CD4-positive, alpha-beta memory T cell (primary cell): ENCODE measurements around the gene ERMN. TPM values are rescaled to one million over a fixed set of nuclear protein-coding genes. Genes with fewer than 3 reads are reported as not detected.

Experiments
- CTCF ChIA-PET: fragments of 350-600 bp; sonication (Branson Sonifier 250); formaldehyde crosslinking; loops from one replicate; lab custom pipeline; 2021; ENCODE audit warnings: inconsistent platforms; ENCODE audit not compliant: partially characterized antibody; lab: Charles Lee
- POLR2A ChIA-PET: fragments of 350-600 bp; sonication (Branson Sonifier 250); formaldehyde crosslinking; loops from one replicate; lab custom pipeline; 2021; ENCODE audit not compliant: partially characterized antibody; lab: Charles Lee
- DNase-seq, 5 donors: peaks; one replicate each; pipeline versions ENCODE4 v3.0.0 to v3.0.0-alpha.2; 2020 to 2022; ENCODE audit warnings: mixed read lengths in 1 of 5
- H3K27ac ChIP-seq: one replicate; pipeline ENCODE4 v1.7.0; 2013; ENCODE audit warnings: low read depth, low read length
- H3K27me3 ChIP-seq: 2 replicates; pipeline ENCODE4 v1.7.0; 2013; ENCODE audit warnings: mild to moderate bottlenecking, low read length, moderate library complexity; ENCODE audit not compliant: insufficient read depth
- H3K36me3 ChIP-seq: 2 replicates; pipeline ENCODE4 v1.7.0; 2013; ENCODE audit warnings: mild to moderate bottlenecking, low read length, moderate library complexity; ENCODE audit not compliant: insufficient read depth
- H3K4me1 ChIP-seq: 2 replicates; pipeline ENCODE4 v1.7.0; 2013; ENCODE audit warnings: mild to moderate bottlenecking, low read length, moderate library complexity; ENCODE audit not compliant: insufficient read depth
- H3K4me3 ChIP-seq, 2 donors: one replicate each; pipeline ENCODE4 v1.7.0; 2013; ENCODE audit warnings: low read length in 2 of 2, mild to moderate bottlenecking in 1 of 2
- H3K9me3 ChIP-seq, 2 donors: one replicate each; pipeline ENCODE4 v1.7.0; 2013; ENCODE audit warnings: low read length in 2 of 2, control low read depth in 1 of 2; ENCODE audit not compliant: control insufficient read depth in 1 of 2
- H3K27ac Mint-ChIP-seq, 7 donors: one replicate each; pipeline ENCODE4 v1.8.0; 2020 to 2021; ENCODE audit warnings: mixed read lengths in 7 of 7, mild to moderate bottlenecking in 6 of 7, inconsistent platforms in 3 of 7, moderate library complexity in 3 of 7
- H3K27me3 Mint-ChIP-seq, 2 donors: one replicate each; pipeline ENCODE4 v1.8.0; 2020 to 2021; ENCODE audit warnings: mixed read lengths in 2 of 2
- H3K36me3 Mint-ChIP-seq, 2 donors: one replicate each; pipeline ENCODE4 v1.8.0; 2020 to 2021; ENCODE audit warnings: mixed read lengths in 2 of 2, inconsistent platforms in 1 of 2, mild to moderate bottlenecking in 1 of 2
- H3K4me1 Mint-ChIP-seq, 4 donors: one replicate each; pipeline ENCODE4 v1.8.0; 2020 to 2021; ENCODE audit warnings: mixed read lengths in 4 of 4, mild to moderate bottlenecking in 1 of 4
- H3K4me3 Mint-ChIP-seq, 8 donors: one replicate each; pipeline ENCODE4 v1.8.0; 2020 to 2021; ENCODE audit warnings: mixed read lengths in 8 of 8, mild to moderate bottlenecking in 7 of 8, moderate library complexity in 6 of 8, inconsistent platforms in 3 of 8
- H3K9me3 Mint-ChIP-seq, 8 donors: one replicate each; pipeline ENCODE4 v1.8.0; 2020 to 2021; ENCODE audit warnings: mixed read lengths in 8 of 8, mild to moderate bottlenecking in 5 of 8, inconsistent platforms in 3 of 8, moderate library complexity in 1 of 8
- intact Hi-C: fragments of 100-400 bp; cut with micrococcal nuclease; formaldehyde crosslinking; loops from one replicate; pipeline ENCODE4 v1.15.1; 2023
- polyA plus RNA-seq, 2 donors: library from polyadenylated mRNA; unstranded; fragments of 300-500 nt; fragmentation: Illumina TruSeq; gene quantifications; one replicate each; pipeline ENCODE4 v1.2.3, GENCODE V29; 2021
- total RNA-seq, 2 experiments: library from RNA; stranded (reverse); gene quantifications; one replicate each; pipeline ENCODE4 v1.2.3, GENCODE V29; 2021

ERMN gene
- total and polyA plus RNA-seq, 4 experiments from 2014 or later = 0.13 to 3.5 (median 1.2) TPM

DNA sequence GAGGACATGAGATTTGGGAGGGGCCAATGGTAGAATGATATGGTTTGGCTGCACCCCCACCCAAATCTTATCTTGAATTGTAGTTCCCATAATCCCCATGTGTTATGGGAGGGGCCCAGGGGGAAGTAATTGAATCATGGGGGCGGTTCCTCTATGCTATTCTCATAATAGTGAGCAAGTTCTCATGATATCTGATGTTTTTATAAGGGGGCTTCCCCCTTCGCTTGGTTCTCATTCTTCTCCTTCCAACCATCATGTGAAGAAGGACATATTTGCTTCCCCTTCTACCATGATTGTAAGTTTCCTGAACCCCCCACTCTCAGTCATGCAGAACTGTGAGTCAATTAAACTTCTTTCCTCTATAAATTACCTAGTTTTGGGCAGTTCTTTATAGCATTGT, 37.0 kb upstream of the ERMN start:
- Histone ChIP-seq H3K27ac (no peak overlapping the region), H3K27me3 (no peaks in the 10 kb centered on the region), H3K9me3 (peaks cover 0 to 9% of the 10 kb centered on the region in 2 donors), H3K4me1 (peaks cover 25% of the 10 kb centered on the region), H3K36me3 (no peaks in the 10 kb centered on the region), H3K4me3 (no peak overlapping the region)
- intact Hi-C loops = no loop called here
- H3K27me3 Mint-ChIP-seq = no peaks in the 10 kb centered on the region
- no peak overlapping the region for H3K27ac Mint-ChIP-seq
- H3K9me3 Mint-ChIP-seq = peaks cover 6 to 23% (median 15%) of the 10 kb centered on the region in 8 donors
- no peak for DNase-seq
- no peak overlapping the region for H3K4me3 Mint-ChIP-seq
- POLR2A ChIA-PET = interaction anchor here (1.3 kb wide), 1 partner anchor 27 kb away, joined by 4 read pairs; no protein-coding TSS in a partner anchor
- CTCF ChIA-PET = interaction anchor here (1.0 kb wide), 2 partner anchors 26 to 35 kb away, joined by 5 read pairs; no protein-coding TSS in a partner anchor
- peaks cover 23 to 41% of the 10 kb centered on the region in 2 donors for H3K36me3 Mint-ChIP-seq
- H3K4me1 Mint-ChIP-seq = peaks cover 19 to 30% (median 25%) of the 10 kb centered on the region in 4 donors

DNA sequence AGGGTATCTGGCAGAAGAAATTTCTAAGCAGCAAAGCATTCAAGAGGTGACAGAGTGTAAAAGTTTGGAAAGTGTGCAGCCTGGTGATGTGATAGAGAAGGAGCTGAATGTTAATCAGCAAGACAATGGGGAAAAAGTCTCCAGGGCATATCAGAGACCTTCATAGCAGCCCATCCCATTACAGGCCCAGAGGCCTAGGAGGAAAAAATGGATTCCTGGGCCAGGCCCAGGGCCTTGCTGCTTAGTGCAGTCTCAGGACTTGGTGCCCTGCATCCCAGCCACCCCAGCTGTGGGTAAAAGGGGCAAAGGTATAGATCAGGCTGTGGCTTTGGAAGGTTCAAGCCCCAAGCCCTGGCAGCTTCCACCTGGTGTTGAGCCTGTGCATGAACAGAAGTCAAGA, 35.9 kb upstream of the ERMN start:
- no peaks in the 10 kb centered on the region for H3K27me3 ChIP-seq
- H3K9me3 ChIP-seq = peaks cover 0 to 9% of the 10 kb centered on the region in 2 donors
- H3K27ac ChIP-seq = no peak overlapping the region
- Mint-ChIP-seq H3K4me3 (no peak overlapping the region), H3K36me3 (peaks cover 20 to 38% of the 10 kb centered on the region in 2 donors), H3K27ac (no peak overlapping the region), H3K27me3 (no peaks in the 10 kb centered on the region), H3K9me3 (peaks cover 6 to 23% (median 15%) of the 10 kb centered on the region in 8 donors), H3K4me1 (peaks cover 19 to 32% (median 26%) of the 10 kb centered on the region in 4 donors)
- ChIA-PET POLR2A (interaction anchor here (1.3 kb wide), 1 partner anchor 26 kb away, joined by 4 read pairs; no protein-coding TSS in a partner anchor), CTCF (interaction anchor here (1.0 kb wide), 1 partner anchor 24 kb away, joined by 3 read pairs; no protein-coding TSS in a partner anchor)
- no peak for DNase-seq
- H3K4me3 ChIP-seq = no peak overlapping the region
- H3K36me3 ChIP-seq = no peaks in the 10 kb centered on the region
- intact Hi-C loops = no loop called here
- H3K4me1 ChIP-seq = peaks cover 25% of the 10 kb centered on the region

GRCh38 chr2:157359628-157360027, 34.0 kb upstream of the ERMN start:
- Mint-ChIP-seq H3K9me3 (peaks cover 4 to 23% (median 15%) of the 10 kb centered on the region in 8 donors), H3K27ac (no peak overlapping the region), H3K36me3 (peaks cover 14 to 25% of the 10 kb centered on the region in 2 donors), H3K4me3 (peak overlapping the region in 1 of 8 donors; percentile 13), H3K27me3 (no peaks in the 10 kb centered on the region), H3K4me1 (peaks cover 24 to 32% (median 25%) of the 10 kb centered on the region in 4 donors)
- ChIA-PET CTCF (no interaction called here), POLR2A (no interaction called here)
- DNase-seq = no peak
- no peaks in the 10 kb centered on the region for H3K27me3 ChIP-seq
- no peaks in the 10 kb centered on the region for H3K36me3 ChIP-seq
- H3K9me3 ChIP-seq = peaks cover 0 to 9% of the 10 kb centered on the region in 2 donors
- no peak overlapping the region for H3K4me3 ChIP-seq
- H3K4me1 ChIP-seq = peaks cover 17% of the 10 kb centered on the region
- intact Hi-C loops = no loop called here
- H3K27ac ChIP-seq = no peak overlapping the region

DNA sequence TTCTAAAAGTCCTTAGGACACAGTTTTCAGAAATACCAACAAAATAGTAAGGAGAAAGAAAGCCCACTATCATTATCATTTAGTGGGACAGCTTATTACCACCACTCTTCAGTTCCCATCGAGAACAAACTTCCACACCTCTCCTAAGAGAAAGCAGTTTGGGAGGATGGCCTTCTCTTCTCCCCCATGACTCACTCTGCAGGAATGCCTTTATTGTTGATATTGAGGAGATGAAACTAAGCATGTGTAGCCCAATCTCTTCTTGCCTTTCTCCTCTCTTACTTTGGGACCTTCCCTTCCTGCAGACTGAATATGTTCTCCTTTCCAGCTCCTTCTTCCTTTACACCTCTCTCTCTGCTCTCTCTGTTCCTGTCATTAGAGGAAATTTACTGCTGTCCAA, 30.0 kb upstream of the ERMN start:
- H3K4me3 ChIP-seq = no peak overlapping the region
- Mint-ChIP-seq H3K4me3 (peak overlapping the region in 1 of 8 donors; percentile 16), H3K27me3 (no peaks in the 10 kb centered on the region), H3K27ac (peak overlapping the region in 4 of 7 donors; percentile 2 to 36 (median 14)), H3K9me3 (peaks cover 0 to 3% (median 0%) of the 10 kb centered on the region in 8 donors), H3K36me3 (peaks cover 2 to 19% of the 10 kb centered on the region in 2 donors), H3K4me1 (peaks cover 15 to 38% (median 17%) of the 10 kb centered on the region in 4 donors)
- H3K27me3 ChIP-seq = no peaks in the 10 kb centered on the region
- peaks cover 0 to under 1% of the 10 kb centered on the region in 2 donors for H3K9me3 ChIP-seq
- no peak overlapping the region for H3K27ac ChIP-seq
- ChIA-PET CTCF (interaction anchor here (1.1 to 12.3 kb wide), 4 partner anchors 9 to 241 kb away, joined by 3 to 202 read pairs (median 4); partner anchors contain the start of gene ERMN), POLR2A (no interaction called here)
- DNase-seq = no peak
- H3K4me1 ChIP-seq = no peaks in the 10 kb centered on the region
- intact Hi-C loops = no loop called here
- H3K36me3 ChIP-seq = no peaks in the 10 kb centered on the region

GRCh38 chr2:157349949-157350515, 24.4 kb upstream of the ERMN start:
- H3K27ac Mint-ChIP-seq = peak overlapping the region in 1 of 7 donors; percentile 47
- DNase-seq = no peak
- POLR2A ChIA-PET = interaction anchor here (0.9 to 1.5 kb wide), 4 partner anchors 54 to 96 kb away, joined by 3 to 6 read pairs (median 4); no protein-coding TSS in a partner anchor
- Histone ChIP-seq H3K27me3 (no peaks in the 10 kb centered on the region), H3K27ac (no peak overlapping the region), H3K36me3 (no peaks in the 10 kb centered on the region), H3K4me3 (no peak overlapping the region), H3K9me3 (no peaks in the 10 kb centered on the region), H3K4me1 (no peaks in the 10 kb centered on the region)
- CTCF ChIA-PET = interaction anchor here (1.2 to 12.3 kb wide), 5 partner anchors 18 to 111 kb away, joined by 3 to 202 read pairs (median 4); partner anchors contain the start of gene ERMN
- H3K4me1 Mint-ChIP-seq = peaks cover 16 to 47% (median 20%) of the 10 kb centered on the region in 4 donors
- H3K27me3 Mint-ChIP-seq = no peaks in the 10 kb centered on the region
- no peak overlapping the region for H3K4me3 Mint-ChIP-seq
- peaks cover 0 to 7% (median 5%) of the 10 kb centered on the region in 8 donors for H3K9me3 Mint-ChIP-seq
- peaks cover 5 to 18% of the 10 kb centered on the region in 2 donors for H3K36me3 Mint-ChIP-seq
- intact Hi-C loops = loop anchor here (5.0 kb wide), 1 partner anchor 37 kb away; no protein-coding TSS in a partner anchor

DNA sequence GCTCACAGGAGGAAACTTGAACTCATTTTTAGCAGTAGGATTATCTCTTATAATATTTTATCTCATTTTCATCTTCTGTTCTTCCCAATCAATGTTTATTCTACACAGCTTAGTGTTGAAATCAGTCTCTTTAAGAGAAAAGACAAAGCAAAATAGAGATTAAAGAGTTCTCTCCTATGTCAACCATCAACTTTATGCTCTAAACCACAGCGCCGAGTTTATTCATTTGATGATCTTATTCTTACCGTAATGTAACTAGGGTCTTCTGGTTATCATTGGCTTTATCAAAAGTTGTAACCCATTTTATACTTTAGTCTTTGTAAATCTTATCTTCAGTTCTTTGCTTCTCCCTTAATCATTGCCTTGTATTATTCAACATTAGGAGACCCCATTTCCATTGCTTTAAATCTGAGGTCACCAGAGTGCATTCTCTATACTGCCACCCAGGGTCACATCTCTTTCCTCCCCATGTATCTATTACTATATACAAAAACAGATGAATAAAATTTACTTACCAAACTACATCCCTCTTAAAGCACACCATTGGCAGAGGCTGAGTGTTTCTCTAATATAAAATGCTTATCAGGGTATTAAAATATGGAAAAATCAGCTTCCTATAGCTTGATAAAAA, 22.8 kb upstream of the ERMN start:
- ChIA-PET POLR2A (interaction anchor here (0.7 to 1.4 kb wide), 3 partner anchors 12 to 72 kb away, joined by 3 to 5 read pairs (median 3); no protein-coding TSS in a partner anchor), CTCF (interaction anchor here (1.0 to 12.3 kb wide), 3 partner anchors 17 to 149 kb away, joined by 3 to 202 read pairs (median 5); partner anchors contain the start of gene ERMN)
- Mint-ChIP-seq H3K4me1 (peaks cover 16 to 39% (median 18%) of the 10 kb centered on the region in 4 donors), H3K36me3 (peaks cover 18 to 31% of the 10 kb centered on the region in 2 donors), H3K9me3 (peaks cover 5 to 23% (median 21%) of the 10 kb centered on the region in 8 donors), H3K4me3 (no peak overlapping the region), H3K27ac (peak overlapping the region in 2 of 7 donors; percentile 25 to 59), H3K27me3 (no peaks in the 10 kb centered on the region)
- H3K4me1 ChIP-seq = no peaks in the 10 kb centered on the region
- H3K4me3 ChIP-seq = no peak overlapping the region
- intact Hi-C loops = no loop called here
- no peaks in the 10 kb centered on the region for H3K27me3 ChIP-seq
- H3K36me3 ChIP-seq = no peaks in the 10 kb centered on the region
- DNase-seq = no peak
- no peak overlapping the region for H3K27ac ChIP-seq
- H3K9me3 ChIP-seq = no peaks in the 10 kb centered on the region
